Upper lobe of left lung (tissue), 4 donors: ENCODE data around the gene POTEH.
"Not testable (repeated sequence)": the region's sequence is repeated elsewhere in the genome, so short reads cannot be mapped to it uniquely, and the experiment has no call there.

Experiments
- POLR2A ChIP-seq, 4 donors: fragments of 450-650 bp; IDR thresholded peaks; one replicate each; pipeline ENCODE4 v1.5.1; 2016 to 2017; ENCODE audit warnings: antibody characterized with exemption in 4 of 4, mild to moderate bottlenecking in 2 of 4
- TF ChIP-seq, protein P1 (sequence below), 6 experiments: fragments of 450-650 bp in 4 of 6; fragments of 200-600 bp in 2 of 6; sonication (generic) in 2 of 6; IDR thresholded peaks; one replicate each; pipeline ENCODE4 v1.5.1; 2016 to 2019; ENCODE audit warnings: antibody characterized with exemption in 6 of 6

DNA sequence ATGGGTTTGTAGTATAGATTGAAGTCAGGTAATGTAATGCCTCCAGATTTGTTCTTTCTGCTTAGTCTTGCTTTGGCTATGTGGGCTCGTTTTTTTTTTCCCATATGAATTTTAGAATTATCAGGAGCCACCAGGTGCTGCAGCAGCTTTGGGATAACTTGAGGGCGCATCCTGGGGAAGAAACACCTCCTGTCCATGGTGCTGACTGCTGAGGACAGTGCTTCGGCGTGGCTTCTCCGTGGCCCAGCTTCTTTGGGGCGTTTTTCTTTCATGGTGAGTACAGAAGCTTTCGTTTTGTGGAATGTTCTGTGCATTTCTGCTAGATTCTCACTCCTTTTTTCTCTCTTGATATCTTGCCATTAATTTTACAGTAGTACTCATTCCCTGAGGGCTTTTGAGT lies 37.9 kb upstream of the POTEH start:
- TF ChIP-seq, protein P1, sequence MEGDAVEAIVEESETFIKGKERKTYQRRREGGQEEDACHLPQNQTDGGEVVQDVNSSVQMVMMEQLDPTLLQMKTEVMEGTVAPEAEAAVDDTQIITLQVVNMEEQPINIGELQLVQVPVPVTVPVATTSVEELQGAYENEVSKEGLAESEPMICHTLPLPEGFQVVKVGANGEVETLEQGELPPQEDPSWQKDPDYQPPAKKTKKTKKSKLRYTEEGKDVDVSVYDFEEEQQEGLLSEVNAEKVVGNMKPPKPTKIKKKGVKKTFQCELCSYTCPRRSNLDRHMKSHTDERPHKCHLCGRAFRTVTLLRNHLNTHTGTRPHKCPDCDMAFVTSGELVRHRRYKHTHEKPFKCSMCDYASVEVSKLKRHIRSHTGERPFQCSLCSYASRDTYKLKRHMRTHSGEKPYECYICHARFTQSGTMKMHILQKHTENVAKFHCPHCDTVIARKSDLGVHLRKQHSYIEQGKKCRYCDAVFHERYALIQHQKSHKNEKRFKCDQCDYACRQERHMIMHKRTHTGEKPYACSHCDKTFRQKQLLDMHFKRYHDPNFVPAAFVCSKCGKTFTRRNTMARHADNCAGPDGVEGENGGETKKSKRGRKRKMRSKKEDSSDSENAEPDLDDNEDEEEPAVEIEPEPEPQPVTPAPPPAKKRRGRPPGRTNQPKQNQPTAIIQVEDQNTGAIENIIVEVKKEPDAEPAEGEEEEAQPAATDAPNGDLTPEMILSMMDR (IDR thresholded peaks at IDR 0.05), result not testable (repeated sequence)
- not testable (repeated sequence) for TF ChIP-seq POLR2A (IDR thresholded peaks at IDR 0.05)
